GM18907 (cell line): ENCODE results near the gene B4GALNT3.
"Not testable (repeated sequence)": the region's sequence is repeated elsewhere in the genome, so short reads cannot be mapped to it uniquely, and the experiment has no call there.

Experiments
- ATAC-seq: cut with Tn5 transposase; IDR thresholded peaks from one replicate; pipeline ENCODE4 v1.9.1; 2021; ENCODE audit warnings: mild to moderate bottlenecking, moderate library complexity; ENCODE audit not compliant: unreplicated experiment

B4GALNT3 gene

DNA sequence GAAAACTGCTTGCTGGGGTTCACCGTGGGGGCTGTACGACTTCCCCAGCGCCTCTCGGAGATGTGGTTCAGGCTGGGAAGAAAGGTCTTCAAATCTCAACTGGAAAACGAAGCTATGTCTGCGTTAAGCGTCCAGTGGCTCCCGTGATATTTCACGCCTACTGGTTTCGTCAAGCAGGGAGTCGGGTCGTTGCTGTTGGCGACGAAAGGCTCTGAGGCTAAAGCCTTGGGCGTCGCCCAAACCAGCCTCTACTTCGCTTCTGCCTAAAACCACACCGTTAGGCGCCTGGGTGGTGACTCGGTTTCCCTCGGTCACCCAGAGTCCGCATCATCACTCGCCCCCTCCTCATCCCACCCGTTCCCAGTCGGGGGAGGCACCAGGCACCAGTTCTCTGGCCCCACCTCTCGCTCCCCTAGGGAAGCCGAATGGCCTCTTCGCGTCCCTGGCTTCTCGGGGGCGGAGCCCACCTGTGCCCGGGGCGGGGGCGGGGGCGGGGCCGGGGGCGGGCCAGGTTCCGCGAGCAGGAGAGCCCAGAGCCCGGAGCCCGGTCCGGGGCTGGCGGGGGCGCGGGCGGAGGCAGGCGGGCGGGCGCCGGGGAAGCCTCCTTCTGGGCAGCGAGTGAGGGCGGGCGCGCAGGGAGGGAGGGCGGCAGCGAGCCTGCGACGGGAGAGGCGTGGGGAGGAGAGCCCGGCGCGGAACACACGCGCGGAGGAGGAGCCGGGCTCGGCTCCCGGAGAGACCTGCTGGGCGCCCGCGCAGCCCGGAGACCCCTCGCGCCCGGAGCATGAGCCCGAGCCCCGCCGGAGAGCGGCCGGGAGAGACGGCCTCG, at the start of gene B4GALNT3:
Gene B4GALNT3 (plus strand): TSS at position 510 of the 829 bp plus-strand sequence. CDS start 438 bp downstream, outside the sequence.
- no peak for ATAC-seq

DNA sequence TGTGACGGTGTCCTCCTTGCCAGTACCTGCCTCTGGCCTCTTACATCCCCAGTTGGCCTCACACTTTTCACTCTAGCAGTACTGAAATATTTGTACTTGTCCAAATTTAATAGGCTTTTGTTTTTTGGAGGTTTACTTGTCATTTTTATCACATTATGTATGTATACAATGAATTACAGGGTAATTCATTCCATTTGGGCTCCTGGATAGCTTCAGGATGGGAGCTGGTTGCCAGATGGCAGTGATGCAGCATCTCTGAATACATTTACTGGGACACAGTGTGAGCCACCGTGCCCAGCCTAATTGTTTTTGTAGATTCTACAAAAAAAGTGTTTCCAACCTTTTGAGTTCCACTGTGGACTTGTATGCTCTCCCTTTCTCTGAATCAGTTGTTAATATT, 44.9 kb upstream of the B4GALNT3 start:
- no peak for ATAC-seq

DNA sequence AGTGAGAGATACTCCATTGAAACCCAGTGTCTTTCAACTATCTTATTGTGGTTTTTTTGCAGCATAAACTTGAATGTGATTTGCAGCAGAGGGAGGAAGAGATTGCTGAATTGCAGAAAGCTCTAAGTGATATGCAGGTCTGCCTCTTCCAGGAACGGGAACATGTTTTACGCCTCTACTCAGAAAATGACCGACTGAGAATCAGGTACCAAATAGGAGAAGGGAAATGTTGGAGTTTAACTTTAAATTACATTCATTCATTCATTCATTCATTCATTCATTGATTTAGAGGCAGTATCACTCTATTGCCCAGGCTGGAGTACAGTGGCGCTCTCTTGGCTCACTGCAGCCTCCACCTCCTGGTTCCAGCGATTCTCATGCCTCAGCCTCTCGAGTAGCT, 41.3 kb upstream of the B4GALNT3 start:
- no peak for ATAC-seq

DNA sequence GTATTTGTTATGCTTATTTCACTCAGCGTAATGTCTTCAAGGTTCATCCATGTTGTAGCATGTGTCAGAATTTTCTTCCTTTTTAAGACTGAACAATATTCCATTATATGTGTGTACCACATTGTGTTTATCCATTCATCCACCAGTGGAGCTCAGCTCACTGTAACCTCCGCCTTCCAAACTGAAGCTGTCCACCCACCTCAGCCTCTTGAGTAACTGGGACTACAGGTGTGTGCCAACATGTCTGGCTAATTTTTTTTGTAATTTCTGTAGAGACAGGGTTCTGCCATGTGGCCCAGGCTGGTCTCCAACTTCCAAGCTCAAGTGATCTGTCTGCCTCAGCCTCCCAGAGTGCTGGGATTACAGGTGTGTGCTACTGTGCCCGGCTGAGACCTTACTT, 37.2 kb upstream of the B4GALNT3 start:
- no peak for ATAC-seq

DNA sequence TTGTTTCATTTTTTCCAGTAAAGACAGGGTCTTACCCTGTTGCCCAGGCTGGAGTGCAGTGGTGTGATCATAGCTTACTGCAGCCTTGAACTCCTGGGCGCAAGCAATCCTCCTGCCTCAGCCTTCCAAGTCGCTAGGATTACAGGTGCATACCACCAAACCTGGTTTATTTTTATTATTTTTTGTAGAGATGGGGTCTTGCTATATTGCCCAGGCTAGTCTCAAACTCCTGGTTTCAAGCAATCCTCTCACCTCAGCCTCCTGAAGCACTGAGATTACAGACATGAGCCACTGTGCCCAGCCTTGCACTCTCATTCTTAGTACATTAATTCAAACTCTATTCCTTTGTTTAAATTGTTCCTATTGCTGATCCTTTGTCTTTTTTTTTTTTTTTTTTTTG, 24.0 kb upstream of the B4GALNT3 start:
- ATAC-seq = not testable (repeated sequence)

DNA sequence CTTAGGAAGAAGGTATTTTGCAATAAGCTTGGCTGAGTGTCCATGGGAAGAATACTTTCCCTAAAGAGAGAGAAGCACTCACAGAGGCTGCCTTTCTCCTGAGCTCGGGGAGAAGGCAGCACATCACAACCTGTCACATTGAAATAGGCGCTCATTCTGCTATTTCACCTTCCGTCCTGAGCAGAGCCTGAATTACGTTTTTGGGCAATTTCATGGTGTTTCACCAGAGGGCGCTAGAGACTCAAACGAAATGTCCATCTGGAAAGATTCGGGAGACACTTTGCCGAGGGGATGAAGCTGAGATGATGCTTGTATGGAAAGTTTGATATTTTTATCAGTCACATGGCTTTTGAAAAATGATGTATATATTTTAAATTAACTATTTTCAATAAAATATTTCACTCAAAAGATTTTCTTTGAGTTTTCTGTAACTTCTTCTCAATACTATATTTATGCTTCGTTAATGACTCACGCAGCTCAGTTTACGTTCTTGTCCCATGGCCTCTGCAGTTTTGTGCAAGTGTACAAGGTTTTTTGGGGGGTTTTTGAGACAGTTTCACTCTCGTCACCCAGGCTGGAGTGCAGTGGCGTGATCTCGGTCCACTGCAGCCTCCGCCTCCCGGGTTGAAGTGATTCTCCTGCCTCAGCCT, 17.4 kb upstream of the B4GALNT3 start:
- ATAC-seq = no peak

DNA sequence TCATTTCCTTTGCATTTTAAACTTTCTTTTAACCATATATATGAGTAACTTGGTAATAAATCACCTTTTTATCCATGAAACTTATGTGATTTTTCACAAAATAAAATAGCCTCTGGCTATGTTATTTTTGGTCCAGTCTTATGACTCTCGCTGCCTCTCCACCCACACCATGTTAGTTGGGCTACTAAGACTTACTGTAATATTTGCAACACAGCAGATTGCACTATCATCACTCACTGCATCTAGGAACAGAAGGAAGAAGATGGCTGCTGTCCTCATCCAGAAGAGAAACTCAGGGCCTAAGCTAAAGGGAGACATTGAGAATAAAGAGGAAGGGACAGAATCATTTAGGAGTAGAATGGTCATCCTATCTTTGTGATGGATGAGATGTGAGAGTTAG, 12.6 kb upstream of the B4GALNT3 start:
- no peak for ATAC-seq

DNA sequence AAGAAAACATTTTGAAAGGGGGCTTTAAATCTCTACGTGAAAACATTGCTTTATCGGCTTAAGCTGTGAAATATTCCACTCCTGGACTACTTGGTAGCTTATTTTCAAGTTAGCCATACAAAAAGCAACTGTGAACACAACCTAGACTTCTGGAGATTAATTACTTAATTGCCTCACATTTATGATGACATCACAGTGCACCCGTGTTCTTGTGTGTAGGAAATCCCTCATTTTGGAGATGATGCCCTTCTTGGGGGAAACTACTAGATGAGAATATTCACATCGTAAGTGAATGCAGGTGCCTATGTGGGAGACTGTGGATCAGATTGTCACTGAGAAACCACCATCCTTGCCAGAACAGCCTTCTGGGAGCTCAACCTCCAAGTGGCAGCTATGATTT, 10.5 kb upstream of the B4GALNT3 start:
- ATAC-seq = no peak

DNA sequence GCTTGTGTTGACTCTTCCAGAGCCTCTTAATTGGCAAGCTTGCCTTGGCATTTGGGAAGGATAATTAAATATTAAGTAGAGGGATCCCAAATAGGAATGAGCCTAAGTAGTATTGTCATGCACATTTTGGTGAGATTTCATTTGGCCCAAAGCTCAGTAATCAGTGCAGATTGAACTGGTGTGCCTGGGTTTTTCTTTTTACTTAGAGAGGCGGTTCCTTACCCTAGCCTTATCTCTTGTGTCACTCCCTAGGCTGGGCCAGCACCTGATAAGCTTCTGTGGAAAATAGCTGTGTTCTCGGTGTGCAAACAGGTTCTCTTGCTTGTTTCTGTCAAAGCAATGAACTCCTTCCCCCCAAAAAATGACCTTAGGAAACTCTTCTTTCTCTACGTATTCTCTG, 9.3 kb upstream of the B4GALNT3 start:
- no peak for ATAC-seq

DNA sequence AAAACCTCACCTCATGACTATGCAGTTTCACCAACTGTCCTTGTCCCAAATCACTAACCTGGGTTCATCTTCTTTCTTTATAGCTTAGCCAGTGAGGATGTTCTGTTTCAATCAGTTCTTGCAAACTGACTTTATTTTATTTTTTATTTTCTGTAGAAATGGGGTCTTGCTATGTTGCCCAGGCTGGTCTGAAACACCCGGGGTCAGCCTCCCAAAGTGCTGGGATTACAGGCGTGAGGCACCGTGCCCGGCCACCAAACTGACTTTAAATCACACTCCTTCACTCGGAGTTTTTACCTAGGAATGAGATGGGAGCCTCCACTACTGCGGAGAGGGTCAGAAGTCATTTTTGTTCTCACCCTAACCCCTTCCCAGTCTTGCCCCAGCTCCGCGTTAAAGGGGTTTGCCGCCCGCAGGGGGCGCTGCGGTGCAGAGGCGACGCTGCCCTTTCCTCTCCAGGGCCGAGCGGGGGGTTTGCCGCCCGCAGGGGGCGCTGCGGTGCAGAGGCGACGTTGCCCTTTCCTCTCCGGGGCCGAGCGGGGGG, 7.0 kb upstream of the B4GALNT3 start:
- no peak for ATAC-seq

DNA sequence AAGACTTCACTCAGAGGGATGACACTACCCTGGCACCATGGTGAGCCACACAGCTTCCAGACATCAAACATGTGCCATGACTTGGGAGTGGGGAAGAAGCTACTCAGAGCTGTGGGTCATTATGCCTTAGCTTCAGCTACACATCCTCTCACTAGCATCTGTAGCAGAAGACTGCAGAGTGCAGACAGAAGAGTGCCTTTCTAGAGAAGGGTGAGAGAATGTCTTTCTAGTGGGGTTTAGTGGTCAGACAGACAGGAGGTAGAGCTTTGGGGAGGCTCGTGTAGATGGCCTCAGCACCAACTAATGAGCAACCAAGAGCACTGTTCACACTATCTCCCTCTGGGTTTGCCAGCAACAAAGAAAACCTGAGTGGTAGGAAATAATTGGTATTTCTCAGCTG, 4.9 kb upstream of the B4GALNT3 start:
- ATAC-seq = no peak

DNA sequence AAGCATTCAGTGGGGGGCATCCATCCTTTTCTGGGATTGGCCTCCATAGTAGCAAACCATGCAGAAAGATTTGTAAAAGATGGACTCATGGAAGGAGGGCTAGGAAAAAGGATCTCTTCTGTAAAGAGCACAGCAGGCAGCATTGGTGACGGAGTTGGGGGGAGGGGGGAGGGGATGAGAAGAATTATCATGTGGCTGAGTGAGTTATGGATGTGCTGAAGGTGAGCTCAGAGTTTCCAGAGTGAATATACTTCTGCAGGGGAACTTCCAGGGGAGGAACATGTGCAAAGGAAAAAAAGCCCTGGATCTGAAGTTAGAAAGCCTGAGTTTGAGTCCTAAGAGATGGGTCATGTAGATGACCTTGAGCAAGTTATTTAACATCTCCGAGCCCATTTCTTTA, 3.9 kb upstream of the B4GALNT3 start:
- no peak for ATAC-seq

DNA sequence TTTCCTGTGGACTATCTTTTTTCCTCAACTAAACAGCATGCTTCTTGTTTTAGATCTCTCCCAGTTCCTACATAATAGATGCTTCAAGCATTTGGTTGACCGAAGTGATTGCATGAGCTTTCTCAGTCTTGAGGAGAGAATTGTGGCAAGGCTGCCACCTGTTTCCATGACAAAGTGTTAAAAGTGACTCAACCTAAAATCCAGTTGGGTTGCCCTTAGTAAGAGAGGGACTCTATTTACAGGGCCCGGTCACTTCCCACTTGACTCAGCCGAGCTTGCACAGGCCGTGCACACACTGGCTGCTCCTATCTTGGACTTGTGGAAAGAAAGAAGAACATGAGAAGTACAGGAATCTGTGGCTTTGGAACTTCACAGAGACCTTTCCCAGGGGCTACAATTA, 2.1 kb upstream of the B4GALNT3 start:
- ATAC-seq = no peak

DNA sequence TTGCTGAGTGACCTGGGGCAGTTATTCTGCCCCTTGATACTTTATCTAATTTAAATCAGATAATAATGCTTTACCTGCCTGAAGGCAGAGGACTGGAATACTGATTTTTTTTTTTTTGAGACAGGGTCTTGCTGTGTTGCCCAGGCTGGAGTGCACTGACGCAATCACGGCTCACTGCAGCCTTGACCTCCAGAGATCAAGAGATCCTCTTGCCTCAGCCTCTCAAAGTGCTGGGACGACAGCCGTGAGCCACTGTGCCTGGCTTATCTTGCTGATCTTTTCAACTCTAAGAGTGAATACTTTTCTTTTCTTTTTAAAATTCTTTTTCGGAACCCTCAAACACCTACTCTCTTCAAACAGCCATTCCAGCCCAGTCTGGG, 699 bp upstream of the B4GALNT3 start:
- ATAC-seq = no peak

DNA sequence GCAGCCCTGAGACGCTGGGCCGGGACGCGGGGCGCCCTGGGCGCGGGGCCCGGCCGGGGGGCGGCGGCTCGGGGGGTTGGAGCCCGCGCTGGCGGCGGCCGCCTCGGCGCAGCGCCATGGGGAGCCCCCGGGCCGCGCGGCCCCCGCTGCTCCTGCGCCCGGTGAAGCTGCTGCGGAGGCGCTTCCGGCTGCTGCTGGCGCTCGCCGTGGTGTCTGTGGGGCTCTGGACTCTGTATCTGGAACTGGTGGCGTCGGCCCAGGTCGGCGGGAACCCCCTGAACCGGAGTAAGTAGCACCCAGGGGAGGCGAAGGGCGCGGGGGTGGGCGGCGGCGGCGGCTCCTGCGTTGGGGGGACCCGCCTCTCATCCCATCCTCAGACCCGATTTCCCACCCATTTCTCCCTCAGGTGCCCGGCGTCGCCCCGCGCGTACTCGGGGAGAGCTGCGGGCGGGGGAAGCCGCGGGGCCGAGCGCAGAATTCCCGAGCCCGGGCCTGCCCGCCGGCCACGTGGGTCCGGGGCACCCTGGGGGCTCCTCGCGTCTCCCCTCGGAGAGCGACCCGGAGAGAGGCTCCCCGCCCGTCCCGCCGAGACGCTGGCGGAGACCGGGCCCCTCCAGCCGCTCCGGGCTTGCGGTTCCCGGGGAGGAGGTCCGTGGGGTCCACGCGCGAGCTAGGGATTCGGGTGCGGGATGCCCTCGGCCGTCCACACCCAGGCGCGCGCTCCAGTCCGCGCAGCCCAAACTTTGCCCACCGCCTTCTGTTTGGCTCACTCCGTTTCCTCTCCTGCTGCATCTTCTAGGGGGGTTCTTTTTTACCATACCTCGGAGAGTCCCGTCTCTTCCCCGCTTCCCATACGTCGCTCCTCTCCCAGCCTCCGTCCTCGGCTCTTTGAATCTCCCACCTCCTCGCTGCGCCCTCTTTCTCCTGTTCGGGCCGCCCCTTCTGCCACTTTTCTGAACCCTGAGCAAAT, 807 bp downstream of the B4GALNT3 start:
- ATAC-seq = no peak

DNA sequence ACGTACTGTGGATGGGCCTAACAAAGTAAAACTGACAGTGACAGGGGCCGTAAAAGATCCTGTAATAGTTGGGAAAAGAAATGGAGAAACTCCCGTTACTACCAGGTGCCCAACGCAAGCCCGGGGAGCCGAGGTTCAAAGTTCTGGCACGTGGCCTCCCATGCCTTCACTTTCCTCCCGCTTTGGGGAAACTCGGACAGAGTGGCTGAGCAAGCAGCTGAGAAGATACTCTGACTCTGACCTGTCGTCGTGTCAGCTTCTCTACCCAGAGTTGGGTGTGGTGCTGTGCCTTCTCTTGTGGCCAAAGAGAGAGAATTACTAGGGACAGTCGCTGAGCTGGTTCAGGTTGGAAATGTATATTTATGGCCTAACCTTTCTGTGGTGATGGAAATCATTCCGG, 1.7 kb downstream of the B4GALNT3 start:
- ATAC-seq = no peak

DNA sequence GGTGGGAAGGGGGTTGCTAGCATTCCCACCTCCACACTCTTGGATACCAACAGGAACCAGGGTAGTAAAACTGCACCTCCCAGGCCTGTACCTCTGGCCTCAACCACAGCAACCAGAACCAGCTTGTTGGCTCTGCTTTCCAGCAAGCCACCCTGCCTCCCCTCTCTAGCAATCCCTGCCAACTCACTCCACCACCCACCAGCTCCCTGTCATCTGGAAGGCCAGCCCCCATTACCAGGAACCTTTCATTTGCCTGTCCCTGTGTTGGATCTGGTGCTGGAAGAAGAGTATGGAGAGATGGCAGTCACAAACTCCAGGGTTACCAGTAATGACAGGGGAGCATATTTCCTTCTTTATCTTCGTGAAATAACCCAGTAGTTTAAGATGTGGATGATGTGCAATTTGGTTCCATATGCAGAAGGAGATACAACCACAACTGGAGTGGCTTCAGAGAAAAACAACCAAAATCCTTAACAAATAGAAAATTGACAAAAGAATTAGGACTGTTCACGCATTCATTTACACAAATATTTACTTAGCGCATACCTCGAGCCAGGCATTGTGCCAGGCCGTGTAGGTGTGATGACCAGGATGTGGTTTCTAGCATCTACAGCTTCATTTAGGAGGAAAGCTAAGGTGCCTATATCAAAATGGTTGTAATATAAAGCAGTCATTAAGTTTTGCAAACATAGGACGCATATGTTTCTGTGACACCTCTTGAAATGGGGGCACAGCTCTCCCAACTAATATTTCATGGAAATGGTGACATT, 3.4 kb downstream of the B4GALNT3 start:
- no peak for ATAC-seq

DNA sequence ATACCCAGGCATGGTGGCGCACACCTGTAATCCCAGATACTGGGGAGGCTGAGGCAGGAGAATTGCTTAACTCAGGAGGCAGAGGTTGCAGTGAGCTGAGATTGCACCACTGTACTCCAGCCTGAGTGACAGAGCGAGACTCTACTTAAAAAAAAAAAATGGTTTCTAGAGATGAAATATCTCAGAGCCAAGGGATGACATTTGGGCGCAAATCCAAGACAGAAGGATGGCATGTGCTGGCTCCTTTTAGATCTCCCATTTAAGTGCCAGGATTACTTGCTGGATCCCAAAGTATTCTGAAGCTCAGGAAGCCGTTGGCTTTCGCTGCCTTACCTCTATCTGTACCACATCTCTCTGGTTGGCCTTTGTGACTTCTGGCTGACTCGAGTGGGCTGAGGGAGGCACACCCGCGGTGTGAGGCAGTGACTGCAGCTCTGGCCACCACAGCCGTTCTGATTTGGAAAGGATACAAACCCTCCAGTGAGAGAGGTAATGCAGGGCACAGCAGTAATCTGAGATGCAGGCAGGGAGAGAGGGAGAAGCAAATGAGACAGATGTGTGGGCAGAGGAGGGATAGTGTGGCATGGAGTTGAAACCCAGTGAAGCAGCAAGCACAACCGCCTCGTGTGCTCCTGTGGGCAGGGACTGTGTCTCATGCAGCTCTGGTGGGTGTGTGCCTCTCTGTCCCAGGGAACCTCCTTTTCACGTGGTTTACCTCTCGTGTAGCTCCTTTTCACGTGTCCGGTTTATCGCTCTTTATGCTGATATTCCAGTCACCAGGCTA, 4.9 kb downstream of the B4GALNT3 start:
- no peak for ATAC-seq

DNA sequence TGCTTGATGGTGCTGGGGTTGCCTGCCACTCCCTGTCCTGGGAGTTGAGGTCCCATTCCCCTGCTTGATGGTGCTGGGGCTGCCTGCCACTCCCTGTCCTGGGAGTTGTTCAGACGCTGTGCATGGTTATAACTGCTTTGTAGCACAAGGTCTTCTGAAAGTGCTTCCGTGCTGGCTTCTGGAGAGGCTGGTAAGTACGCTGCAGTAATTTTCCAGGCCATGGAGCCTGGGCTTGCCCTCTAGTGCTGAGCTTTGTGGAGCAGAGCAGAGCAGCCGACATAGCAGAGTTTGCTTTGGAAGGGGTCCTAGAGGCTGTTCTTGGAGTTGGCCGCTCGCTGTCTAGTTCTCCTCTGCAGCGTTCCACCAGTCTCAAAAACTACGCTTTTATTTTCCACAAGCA, 6.3 kb downstream of the B4GALNT3 start:
- ATAC-seq = no peak

DNA sequence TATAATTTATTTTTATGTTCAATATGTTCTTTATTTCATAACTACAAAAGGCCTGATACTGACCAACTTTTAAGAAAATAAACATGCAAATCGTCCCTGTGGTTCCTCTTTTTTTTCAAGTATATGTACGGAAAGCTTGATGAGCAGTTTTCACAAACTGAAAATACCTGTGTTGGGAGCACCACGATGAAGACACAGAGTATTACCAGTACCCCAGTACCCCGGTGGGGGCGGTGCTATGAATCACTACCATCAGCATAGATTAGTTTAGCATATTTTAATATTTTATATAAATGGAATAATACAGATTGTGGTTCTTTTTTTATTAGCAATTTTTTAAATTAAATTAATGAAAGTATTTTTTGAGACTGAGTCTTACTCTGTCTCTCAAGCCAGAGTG, 7.0 kb downstream of the B4GALNT3 start:
- ATAC-seq = no peak
